CD4-positive, alpha-beta memory T cell (primary cell): ENCODE results near the gene IRAK2. TPM values are rescaled to one million over a fixed set of nuclear protein-coding genes. Genes with fewer than 3 reads are reported as not detected.

Source experiments
- CTCF ChIA-PET: fragments of 350-600 bp; sonication (Branson Sonifier 250); formaldehyde crosslinking; loops from one replicate; lab custom pipeline; 2021; ENCODE audit warnings: inconsistent platforms; ENCODE audit not compliant: partially characterized antibody; lab: Charles Lee
- POLR2A ChIA-PET: fragments of 350-600 bp; sonication (Branson Sonifier 250); formaldehyde crosslinking; loops from one replicate; lab custom pipeline; 2021; ENCODE audit not compliant: partially characterized antibody; lab: Charles Lee
- DNase-seq, 5 donors: peaks; one replicate each; pipeline versions ENCODE4 v3.0.0 to v3.0.0-alpha.2; 2020 to 2022; ENCODE audit warnings: mixed read lengths in 1 of 5
- H3K27ac ChIP-seq: one replicate; pipeline ENCODE4 v1.7.0; 2013; ENCODE audit warnings: low read depth, low read length
- H3K27me3 ChIP-seq: 2 replicates; pipeline ENCODE4 v1.7.0; 2013; ENCODE audit warnings: mild to moderate bottlenecking, low read length, moderate library complexity; ENCODE audit not compliant: insufficient read depth
- H3K36me3 ChIP-seq: 2 replicates; pipeline ENCODE4 v1.7.0; 2013; ENCODE audit warnings: mild to moderate bottlenecking, low read length, moderate library complexity; ENCODE audit not compliant: insufficient read depth
- H3K4me1 ChIP-seq: 2 replicates; pipeline ENCODE4 v1.7.0; 2013; ENCODE audit warnings: mild to moderate bottlenecking, low read length, moderate library complexity; ENCODE audit not compliant: insufficient read depth
- H3K4me3 ChIP-seq, 2 donors: one replicate each; pipeline ENCODE4 v1.7.0; 2013; ENCODE audit warnings: low read length in 2 of 2, mild to moderate bottlenecking in 1 of 2
- H3K9me3 ChIP-seq, 2 donors: one replicate each; pipeline ENCODE4 v1.7.0; 2013; ENCODE audit warnings: low read length in 2 of 2, control low read depth in 1 of 2; ENCODE audit not compliant: control insufficient read depth in 1 of 2
- H3K27ac Mint-ChIP-seq, 7 donors: one replicate each; pipeline ENCODE4 v1.8.0; 2020 to 2021; ENCODE audit warnings: mixed read lengths in 7 of 7, mild to moderate bottlenecking in 6 of 7, inconsistent platforms in 3 of 7, moderate library complexity in 3 of 7
- H3K27me3 Mint-ChIP-seq, 2 donors: one replicate each; pipeline ENCODE4 v1.8.0; 2020 to 2021; ENCODE audit warnings: mixed read lengths in 2 of 2
- H3K36me3 Mint-ChIP-seq, 2 donors: one replicate each; pipeline ENCODE4 v1.8.0; 2020 to 2021; ENCODE audit warnings: mixed read lengths in 2 of 2, inconsistent platforms in 1 of 2, mild to moderate bottlenecking in 1 of 2
- H3K4me1 Mint-ChIP-seq, 4 donors: one replicate each; pipeline ENCODE4 v1.8.0; 2020 to 2021; ENCODE audit warnings: mixed read lengths in 4 of 4, mild to moderate bottlenecking in 1 of 4
- H3K4me3 Mint-ChIP-seq, 8 donors: one replicate each; pipeline ENCODE4 v1.8.0; 2020 to 2021; ENCODE audit warnings: mixed read lengths in 8 of 8, mild to moderate bottlenecking in 7 of 8, moderate library complexity in 6 of 8, inconsistent platforms in 3 of 8
- H3K9me3 Mint-ChIP-seq, 8 donors: one replicate each; pipeline ENCODE4 v1.8.0; 2020 to 2021; ENCODE audit warnings: mixed read lengths in 8 of 8, mild to moderate bottlenecking in 5 of 8, inconsistent platforms in 3 of 8, moderate library complexity in 1 of 8
- intact Hi-C: fragments of 100-400 bp; cut with micrococcal nuclease; formaldehyde crosslinking; loops from one replicate; pipeline ENCODE4 v1.15.1; 2023
- polyA plus RNA-seq, 2 donors: library from polyadenylated mRNA; unstranded; fragments of 300-500 nt; fragmentation: Illumina TruSeq; gene quantifications; one replicate each; pipeline ENCODE4 v1.2.3, GENCODE V29; 2021
- total RNA-seq, 2 experiments: library from RNA; stranded (reverse); gene quantifications; one replicate each; pipeline ENCODE4 v1.2.3, GENCODE V29; 2021

Gene IRAK2
- total RNA-seq (1 to 10 TPM; 4.8 to 5.3 TPM), polyA plus RNA-seq (1 to 10 TPM; 4.4 to 5.8 TPM)

- ChIA-PET POLR2A (interaction anchor here (0.6 to 7.5 kb wide), 10 partner anchors 23 to 255 kb away, joined by 3 to 47 read pairs (median 5); partner anchors contain the start of genes TATDN2 and VHL), CTCF (interaction anchor here (0.6 to 6.5 kb wide), 18 partner anchors 10 to 98 kb away, joined by 3 to 51 read pairs (median 4); no protein-coding TSS in a partner anchor)
- Histone ChIP-seq H3K4me3 (peak within 1 kb of the TSS; percentile 23 to 74), H3K27me3 (no peaks in the 10 kb centered on the region), H3K9me3 (no peaks in the 10 kb centered on the region), H3K36me3 (no peaks in the 10 kb centered on the region), H3K4me1 (peaks cover 16% of the 10 kb centered on the region), H3K27ac (peak within 1 kb of the TSS; percentile 74)
- H3K4me3 Mint-ChIP-seq = peak within 1 kb of the TSS; percentile 87 to 96 (median 90)
- intact Hi-C loops = loop anchor here (1.0 to 2.0 kb wide), 5 partner anchors 22 to 122 kb away; no protein-coding TSS in a partner anchor
- peaks cover 12 to 32% (median 25%) of the 10 kb centered on the region in 4 donors for H3K4me1 Mint-ChIP-seq
- H3K36me3 Mint-ChIP-seq = peaks cover 11 to 17% of the 10 kb centered on the region in 2 donors
- peaks cover 0 to 11% (median 8%) of the 10 kb centered on the region in 8 donors for H3K9me3 Mint-ChIP-seq
- DNase-seq = peak; percentile 54 to 67 (median 59)
- no peaks in the 10 kb centered on the region for H3K27me3 Mint-ChIP-seq
- H3K27ac Mint-ChIP-seq = peak within 1 kb of the TSS; percentile 29 to 93 (median 81)
Measured at GRCh38 chr3:10164546-10165393, at the start of gene IRAK2. TSS of gene IRAK2 (plus strand) at chr3:10164919. CDS start at chr3:10164955, 36 bp downstream.

- Mint-ChIP-seq H3K27ac (peak within 1 kb of the TSS; percentile 96 to 100 (median 98)), H3K36me3 (peaks cover 0 to 22% of the 10 kb centered on the region in 2 donors), H3K9me3 (no peaks in the 10 kb centered on the region), H3K4me1 (peaks cover 22 to 52% (median 31%) of the 10 kb centered on the region in 4 donors), H3K27me3 (peaks cover 0 to 1% of the 10 kb centered on the region in 2 donors), H3K4me3 (peak within 1 kb of the TSS; percentile 95 to 100 (median 99))
- Histone ChIP-seq H3K27ac (peak within 1 kb of the TSS; percentile 84), H3K27me3 (no peaks in the 10 kb centered on the region), H3K4me3 (peak within 1 kb of the TSS; percentile 89 to 98), H3K36me3 (peaks cover 9% of the 10 kb centered on the region), H3K9me3 (no peaks in the 10 kb centered on the region), H3K4me1 (peaks cover 39% of the 10 kb centered on the region)
- DNase-seq = peak; percentile 89 to 95 (median 93)
- intact Hi-C loops = loop anchor here (1.0 to 2.0 kb wide), 9 partner anchors 26 to 719 kb away; partner anchors contain the start of genes BRPF1, CRELD1, FANCD2 and SEC13
- POLR2A ChIA-PET = interaction anchor here (1.0 to 2.0 kb wide), 8 partner anchors 26 to 183 kb away, joined by 3 to 9 read pairs (median 3); partner anchors contain the start of genes CRELD1 and VHL
- CTCF ChIA-PET = interaction anchor here (1.2 to 1.5 kb wide), 2 partner anchors 18 to 108 kb away, joined by 3 to 4 read pairs; no protein-coding TSS in a partner anchor
Measured at GRCh38 chr3:10115326-10116137, 49.2 kb upstream of the IRAK2 start, which contains the start of gene BRK1. TSS of gene BRK1 (plus strand) at chr3:10115675. CDS start at chr3:10115702, 27 bp downstream.

GRCh38 chr3:10116138-10116460, 48.6 kb upstream of the IRAK2 start:
- Mint-ChIP-seq H3K36me3 (peaks cover 0 to 27% of the 10 kb centered on the region in 2 donors), H3K27me3 (peaks cover 0 to 1% of the 10 kb centered on the region in 2 donors), H3K4me3 (peak overlapping the region; percentile 95 to 100 (median 99)), H3K9me3 (no peaks in the 10 kb centered on the region), H3K27ac (peak overlapping the region; percentile 96 to 100 (median 98)), H3K4me1 (peaks cover 25 to 58% (median 35%) of the 10 kb centered on the region in 4 donors)
- ChIA-PET CTCF (interaction anchor here (1.2 to 1.5 kb wide), 2 partner anchors 18 to 168 kb away, joined by 3 to 4 read pairs; no protein-coding TSS in a partner anchor), POLR2A (interaction anchor here (0.9 to 2.0 kb wide), 7 partner anchors 25 to 183 kb away, joined by 3 to 9 read pairs (median 3); partner anchors contain the start of genes CRELD1 and VHL)
- Histone ChIP-seq H3K4me1 (peaks cover 39% of the 10 kb centered on the region), H3K9me3 (no peaks in the 10 kb centered on the region), H3K27me3 (no peaks in the 10 kb centered on the region), H3K27ac (peak overlapping the region; percentile 84), H3K4me3 (peak overlapping the region; percentile 89 to 98), H3K36me3 (peaks cover 15% of the 10 kb centered on the region)
- intact Hi-C loops = no loop called here
- no peak for DNase-seq

- intact Hi-C loops = no loop called here
- no peak for DNase-seq
- Mint-ChIP-seq H3K4me3 (peak overlapping the region in 7 of 8 donors; percentile 95 to 100 (median 99)), H3K27me3 (peaks cover 0 to 1% of the 10 kb centered on the region in 2 donors), H3K9me3 (no peaks in the 10 kb centered on the region), H3K36me3 (peaks cover 3 to 31% of the 10 kb centered on the region in 2 donors), H3K27ac (peak overlapping the region in 5 of 7 donors; percentile 47 to 100 (median 99)), H3K4me1 (peaks cover 27 to 62% (median 38%) of the 10 kb centered on the region in 4 donors)
- POLR2A ChIA-PET = interaction anchor here (0.7 to 2.0 kb wide), 5 partner anchors 11 to 184 kb away, joined by 3 to 9 read pairs (median 3); partner anchors contain the start of genes CRELD1 and VHL
- Histone ChIP-seq H3K27me3 (no peaks in the 10 kb centered on the region), H3K36me3 (peaks cover 18% of the 10 kb centered on the region), H3K4me3 (peak overlapping the region; percentile 89 to 98), H3K4me1 (peaks cover 39% of the 10 kb centered on the region), H3K9me3 (no peaks in the 10 kb centered on the region), H3K27ac (no peak overlapping the region)
- CTCF ChIA-PET = interaction anchor here (1.2 to 1.5 kb wide), 2 partner anchors 19 to 167 kb away, joined by 3 to 4 read pairs; no protein-coding TSS in a partner anchor
Measured at GRCh38 chr3:10116928-10117327, 47.8 kb upstream of the IRAK2 start.

GRCh38 chr3:10119376-10119775, 45.3 kb upstream of the IRAK2 start:
- Mint-ChIP-seq H3K27me3 (peaks cover 0 to 1% of the 10 kb centered on the region in 2 donors), H3K27ac (peak overlapping the region in 3 of 7 donors; percentile 9 to 76 (median 42)), H3K4me3 (peak overlapping the region in 1 of 8 donors; percentile 0), H3K4me1 (peaks cover 37 to 70% (median 49%) of the 10 kb centered on the region in 4 donors), H3K36me3 (peaks cover 9 to 38% of the 10 kb centered on the region in 2 donors), H3K9me3 (no peaks in the 10 kb centered on the region)
- CTCF ChIA-PET = interaction anchor here (0.7 kb wide), 1 partner anchor 73 kb away, joined by 3 read pairs; no protein-coding TSS in a partner anchor
- Histone ChIP-seq H3K4me3 (no peak overlapping the region), H3K9me3 (no peaks in the 10 kb centered on the region), H3K4me1 (peaks cover 47% of the 10 kb centered on the region), H3K36me3 (peaks cover 18% of the 10 kb centered on the region), H3K27me3 (no peaks in the 10 kb centered on the region), H3K27ac (no peak overlapping the region)
- intact Hi-C loops = no loop called here
- no peak for DNase-seq
- POLR2A ChIA-PET = no interaction called here

- Mint-ChIP-seq H3K9me3 (no peaks in the 10 kb centered on the region), H3K27me3 (no peaks in the 10 kb centered on the region), H3K4me1 (peaks cover 36 to 60% (median 46%) of the 10 kb centered on the region in 4 donors), H3K27ac (peak overlapping the region in 5 of 7 donors; percentile 2 to 78 (median 36)), H3K4me3 (no peak overlapping the region), H3K36me3 (peaks cover 15 to 44% of the 10 kb centered on the region in 2 donors)
- no peaks in the 10 kb centered on the region for H3K9me3 ChIP-seq
- H3K36me3 ChIP-seq = peaks cover 32% of the 10 kb centered on the region
- DNase-seq = no peak
- no peaks in the 10 kb centered on the region for H3K27me3 ChIP-seq
- no peak overlapping the region for H3K4me3 ChIP-seq
- H3K27ac ChIP-seq = no peak overlapping the region
- peaks cover 43% of the 10 kb centered on the region for H3K4me1 ChIP-seq
- ChIA-PET POLR2A (no interaction called here), CTCF (interaction anchor here (1.2 kb wide), 1 partner anchor 142 kb away, joined by 3 read pairs; no protein-coding TSS in a partner anchor)
- intact Hi-C loops = no loop called here
Measured at GRCh38 chr3:10121064-10121463, 43.7 kb upstream of the IRAK2 start.
